Measurements from ENCODE around the gene NUDT4B.
"Not testable (repeated sequence)": the region's sequence is repeated elsewhere in the genome, so short reads cannot be mapped to it uniquely, and the experiment has no call there.

NUDT4B gene

DNA sequence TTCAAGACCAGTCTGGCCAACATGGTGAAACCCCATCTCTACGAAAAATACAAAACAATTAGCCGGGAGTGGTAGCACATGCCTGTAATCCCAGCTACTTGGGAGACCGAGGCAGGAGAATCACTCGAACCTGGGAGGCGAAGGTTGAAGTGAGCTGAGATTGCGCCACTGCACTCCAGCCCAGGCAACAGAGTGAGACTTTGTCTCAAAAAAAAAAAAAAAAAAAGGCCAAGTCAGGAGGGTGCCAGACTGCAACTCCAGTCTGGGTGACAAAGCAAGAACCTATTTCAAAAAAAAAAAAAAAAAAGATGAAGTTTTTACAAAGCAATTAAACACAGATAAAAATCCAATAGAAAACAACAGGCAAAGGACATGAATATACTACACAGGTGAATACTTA, 9.9 kb upstream of the NUDT4B start:
- DNase-seq (ENCODE audit: low read depth), result not testable (repeated sequence)

- DNase-seq (ENCODE audit: low read depth), result not testable (repeated sequence)
Measured at GRCh38 chr1:148743200-148743599, 5.4 kb upstream of the NUDT4B start.

GRCh38 chr1:148743726-148744720, 4.6 kb upstream of the NUDT4B start:
- DNase-seq (ENCODE audit: low read depth), result not testable (repeated sequence)

DNA sequence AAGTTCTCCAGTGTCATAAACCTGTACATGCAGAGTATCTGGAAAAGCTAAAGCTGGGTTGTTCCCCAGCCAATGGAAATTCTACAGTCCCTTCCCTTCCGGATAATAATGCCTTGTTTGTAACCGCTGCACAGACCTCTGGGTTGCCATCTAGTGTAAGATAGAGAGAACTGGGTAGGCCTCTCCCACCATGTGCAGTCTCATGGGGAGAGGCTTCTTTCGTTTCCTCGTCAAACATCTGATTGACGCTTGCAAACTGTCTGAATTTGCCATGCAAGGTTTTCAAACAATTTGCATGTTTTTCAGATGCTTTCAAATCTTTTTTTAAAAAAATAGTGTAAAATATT, 734 bp downstream of the NUDT4B start:
- not testable (repeated sequence) for DNase-seq (ENCODE audit: low read depth)

- DNase-seq (ENCODE audit: low read depth), result not testable (repeated sequence)
Measured at GRCh38 chr1:148756231-148756630, 7.7 kb downstream of the NUDT4B start.

- DNase-seq (ENCODE audit: low read depth), result not testable (repeated sequence)
Measured at GRCh38 chr1:148757446-148757845, 8.9 kb downstream of the NUDT4B start.

- not testable (repeated sequence) for DNase-seq (ENCODE audit: low read depth)
Measured at GRCh38 chr1:148758412-148758811, 9.8 kb downstream of the NUDT4B start.

GRCh38 chr1:148758925-148759324, 10.4 kb downstream of the NUDT4B start:
- DNase-seq (ENCODE audit: low read depth), result not testable (repeated sequence)

- not testable (repeated sequence) for DNase-seq (ENCODE audit: low read depth)
Measured at GRCh38 chr1:148759749-148760148, 11.2 kb downstream of the NUDT4B start.

DNA sequence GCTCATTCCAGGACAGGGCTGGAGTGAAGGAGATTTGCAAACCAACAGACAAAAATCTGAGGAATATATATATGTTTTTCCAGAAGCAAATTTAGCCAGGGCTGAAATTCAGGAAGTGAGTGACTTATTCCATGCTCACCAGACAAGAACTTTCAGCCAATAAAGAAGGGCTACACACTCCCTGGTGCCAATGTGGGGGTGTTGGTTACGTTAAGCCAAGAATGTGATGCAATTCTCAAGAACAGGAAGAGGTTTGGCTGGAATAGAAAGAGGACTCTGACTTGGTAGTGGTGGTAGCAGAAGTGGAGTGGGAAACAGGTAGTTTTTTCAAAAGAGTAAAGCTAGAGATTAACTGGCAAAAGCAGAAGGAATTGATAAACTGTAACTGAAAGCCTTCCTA, 11.6 kb downstream of the NUDT4B start:
- DNase-seq (ENCODE audit: low read depth), result not testable (repeated sequence)

- DNase-seq (ENCODE audit: low read depth), result not testable (repeated sequence)
Measured at GRCh38 chr1:148761360-148761759, 12.8 kb downstream of the NUDT4B start.

DNA sequence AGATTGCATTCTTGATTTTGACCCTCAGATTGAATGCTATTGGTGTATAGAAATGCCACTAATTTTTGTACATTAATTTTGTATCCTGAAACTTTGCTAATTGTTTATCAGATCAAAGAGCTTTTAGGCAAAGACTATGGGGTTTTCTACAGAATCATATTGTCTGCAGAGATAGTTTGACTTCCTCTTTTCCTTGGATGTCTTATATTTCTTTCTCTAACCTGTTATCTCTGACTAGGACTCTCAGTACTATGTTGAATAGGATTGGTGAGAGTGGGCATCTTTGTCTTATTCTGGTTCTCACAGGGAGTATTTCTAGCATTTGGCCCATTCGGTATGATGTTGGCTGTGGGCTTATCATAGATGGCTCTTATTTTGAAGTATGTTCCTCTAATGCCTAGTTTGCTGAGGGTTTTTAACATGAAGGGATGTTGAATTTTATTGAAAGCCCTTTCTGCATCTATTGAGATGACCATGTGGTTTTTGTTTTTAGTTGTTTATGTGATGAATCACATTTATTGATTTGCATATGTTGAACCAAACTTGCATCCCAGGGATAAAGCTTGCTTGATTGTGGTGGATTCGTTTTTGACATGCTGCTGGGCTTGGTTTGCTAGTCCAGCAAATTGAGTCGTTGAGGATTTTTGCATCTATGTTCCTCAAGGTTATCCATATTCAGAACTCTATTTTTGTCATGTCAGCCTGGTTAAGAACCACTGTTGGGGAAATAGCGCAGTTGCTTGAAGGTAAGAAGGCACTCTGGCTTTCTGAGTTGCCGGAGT, 16.9 kb downstream of the NUDT4B start:
- not testable (repeated sequence) for DNase-seq (ENCODE audit: low read depth)

GRCh38 chr1:148768541-148768940, 20.0 kb downstream of the NUDT4B start:
- not testable (repeated sequence) for DNase-seq (ENCODE audit: low read depth)

- DNase-seq (ENCODE audit: low read depth), result not testable (repeated sequence)
Measured at GRCh38 chr1:148769495-148769894, 20.9 kb downstream of the NUDT4B start.

DNA sequence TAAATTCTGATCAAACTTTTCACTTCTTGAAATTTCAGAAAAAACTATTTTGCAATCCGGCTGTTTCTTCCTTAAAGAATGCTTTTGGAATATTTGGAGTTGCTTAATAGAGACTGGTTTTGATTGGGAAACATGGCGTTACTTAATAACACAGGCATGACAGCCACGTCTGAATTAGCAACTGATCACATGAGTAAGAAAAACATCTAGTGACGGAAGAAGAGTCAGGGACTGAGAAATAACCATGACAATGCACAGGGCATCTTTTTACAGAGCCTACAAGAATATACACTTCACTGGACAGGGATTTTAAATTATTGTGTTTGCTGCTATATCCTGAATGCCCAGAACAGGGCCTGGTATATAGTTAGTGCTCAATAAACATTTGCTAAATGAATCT, 25.1 kb downstream of the NUDT4B start:
- DNase-seq (ENCODE audit: low read depth), result not testable (repeated sequence)

- not testable (repeated sequence) for DNase-seq (ENCODE audit: low read depth)
Measured at GRCh38 chr1:148774102-148774501, 25.5 kb downstream of the NUDT4B start.

DNA sequence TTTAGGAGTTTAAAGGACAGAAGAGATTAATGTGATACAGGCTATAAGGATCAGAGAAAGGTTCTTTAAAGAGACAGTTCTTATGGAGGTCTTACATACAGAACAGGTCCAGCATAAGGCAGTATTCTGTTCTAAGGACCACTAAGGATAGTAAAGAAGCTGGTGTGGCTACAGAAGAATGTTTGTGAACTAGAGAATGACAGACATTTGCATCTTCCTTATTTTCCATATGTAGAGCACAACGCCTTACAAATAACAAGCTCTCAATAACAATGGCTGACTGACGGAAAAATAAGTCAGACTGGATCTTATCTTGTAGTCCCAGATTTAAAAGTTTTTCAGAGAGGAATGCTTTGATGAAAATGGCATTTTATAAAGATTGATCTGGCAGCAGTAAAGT, 26.7 kb downstream of the NUDT4B start:
- not testable (repeated sequence) for DNase-seq (ENCODE audit: low read depth)

- not testable (repeated sequence) for DNase-seq (ENCODE audit: low read depth)
Measured at GRCh38 chr1:148777649-148778048, 29.1 kb downstream of the NUDT4B start.

GRCh38 chr1:148780404-148780803, 31.8 kb downstream of the NUDT4B start:
- DNase-seq (ENCODE audit: low read depth), result not testable (repeated sequence)

GRCh38 chr1:148791543-148792099, 43.0 kb downstream of the NUDT4B start:
- not testable (repeated sequence) for DNase-seq (ENCODE audit: low read depth)

- not testable (repeated sequence) for DNase-seq (ENCODE audit: low read depth)
Measured at GRCh38 chr1:148793762-148794332, 45.3 kb downstream of the NUDT4B start.
